GM18502 (cell line): ENCODE results near the gene BCL11B.

Experiments used
- ATAC-seq: cut with Tn5 transposase; IDR thresholded peaks from one replicate; pipeline ENCODE4 v1.9.1; 2021; ENCODE audit warnings: mild to moderate bottlenecking; ENCODE audit not compliant: unreplicated experiment, poor library complexity

Gene BCL11B

DNA sequence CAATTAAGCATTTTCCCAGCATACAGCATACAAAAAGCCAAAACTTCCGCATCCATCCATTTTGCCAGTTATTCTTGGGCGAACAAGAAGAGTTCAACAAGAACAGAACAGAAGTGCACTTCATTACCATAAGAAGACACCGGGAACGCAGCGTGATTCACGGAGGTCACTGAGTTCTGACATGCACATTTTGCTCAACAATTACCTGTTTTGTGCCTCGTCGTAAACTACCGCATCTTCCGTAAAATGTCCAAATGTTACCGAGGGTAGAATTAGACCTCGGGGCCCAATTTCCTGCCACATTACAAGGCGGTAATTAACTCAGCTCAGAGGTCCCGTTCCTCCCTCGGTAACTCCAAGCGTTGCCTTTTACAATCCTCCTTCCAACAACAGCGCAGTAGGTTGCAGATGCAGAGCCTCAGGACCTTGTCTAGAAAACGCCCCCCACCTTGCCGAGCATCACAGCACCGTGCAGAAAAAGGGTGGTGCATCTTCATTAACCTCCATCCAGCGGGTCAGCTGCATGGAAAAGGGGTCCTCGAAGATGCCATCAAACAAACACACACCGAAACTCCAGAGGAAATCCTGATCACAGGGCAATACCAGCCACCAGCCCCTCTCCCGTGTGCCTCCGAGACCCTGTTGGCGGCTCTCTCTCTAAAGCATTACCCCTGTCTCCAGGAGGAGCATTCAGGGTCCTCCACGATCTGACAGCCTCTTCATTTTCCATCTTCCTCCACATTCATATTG lies 125.2 kb downstream of the BCL11B start:
- ATAC-seq = no peak

DNA sequence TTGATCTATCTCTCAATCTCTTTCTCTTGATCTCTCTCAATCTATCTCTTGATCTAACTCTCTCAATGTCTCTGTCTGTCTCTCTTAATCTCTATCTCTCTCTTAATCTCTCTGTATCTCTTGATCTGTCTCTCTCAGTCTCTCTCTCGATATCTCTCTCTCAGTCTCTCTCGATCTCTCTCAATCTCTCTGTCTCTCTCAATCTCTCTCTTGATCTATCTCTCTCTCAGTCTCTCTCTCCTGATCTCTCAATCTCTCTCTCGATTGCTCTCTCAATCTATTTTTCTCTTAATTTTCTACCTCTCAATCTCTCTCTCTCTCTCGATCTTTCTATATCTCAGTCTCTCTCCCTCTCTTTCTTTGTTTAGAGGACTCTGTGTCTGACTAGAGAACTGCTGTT lies 126.7 kb downstream of the BCL11B start:
- ATAC-seq = no peak

DNA sequence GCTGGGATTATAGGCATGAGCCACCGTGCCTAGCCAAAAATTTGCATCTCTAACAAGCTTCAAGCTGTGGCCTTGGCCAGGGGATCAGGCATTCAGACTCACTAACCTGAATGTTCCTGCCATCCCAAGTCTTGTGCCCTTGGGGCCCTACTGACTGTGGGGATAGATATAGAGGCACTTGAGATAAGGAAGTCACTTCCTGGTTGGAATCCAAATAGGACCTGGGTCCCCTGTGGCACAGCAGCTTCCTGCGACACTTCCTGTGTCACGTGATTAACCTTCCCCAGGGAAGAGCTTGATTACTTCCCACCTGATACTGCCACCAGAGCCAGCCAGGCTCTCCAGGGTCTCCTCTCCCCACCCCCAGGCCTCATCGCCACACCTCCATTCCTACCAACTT lies 128.2 kb downstream of the BCL11B start:
- ATAC-seq = no peak

GRCh38 chr14:99143126-99143525 lies 128.9 kb downstream of the BCL11B start:
- ATAC-seq = no peak

DNA sequence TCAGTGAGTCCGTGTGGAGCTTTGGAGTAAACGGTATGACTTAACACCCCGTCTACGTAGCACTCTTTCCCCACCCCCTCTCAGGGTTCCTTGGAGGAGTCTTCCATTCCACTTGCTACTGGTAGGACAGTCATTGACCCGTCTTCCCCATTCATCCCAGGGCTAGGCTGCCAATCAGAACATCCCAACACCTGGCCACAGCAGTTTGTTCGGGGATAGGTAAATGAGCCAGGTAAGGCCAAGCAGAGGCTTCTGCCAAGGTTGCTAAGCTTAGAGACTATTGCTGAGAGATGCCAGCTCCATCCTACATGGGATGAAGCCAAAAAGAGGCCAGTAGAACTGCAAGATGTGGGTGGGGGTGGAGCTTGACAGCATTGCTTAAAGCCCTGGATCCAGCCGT lies 130.8 kb downstream of the BCL11B start:
- ATAC-seq = no peak

DNA sequence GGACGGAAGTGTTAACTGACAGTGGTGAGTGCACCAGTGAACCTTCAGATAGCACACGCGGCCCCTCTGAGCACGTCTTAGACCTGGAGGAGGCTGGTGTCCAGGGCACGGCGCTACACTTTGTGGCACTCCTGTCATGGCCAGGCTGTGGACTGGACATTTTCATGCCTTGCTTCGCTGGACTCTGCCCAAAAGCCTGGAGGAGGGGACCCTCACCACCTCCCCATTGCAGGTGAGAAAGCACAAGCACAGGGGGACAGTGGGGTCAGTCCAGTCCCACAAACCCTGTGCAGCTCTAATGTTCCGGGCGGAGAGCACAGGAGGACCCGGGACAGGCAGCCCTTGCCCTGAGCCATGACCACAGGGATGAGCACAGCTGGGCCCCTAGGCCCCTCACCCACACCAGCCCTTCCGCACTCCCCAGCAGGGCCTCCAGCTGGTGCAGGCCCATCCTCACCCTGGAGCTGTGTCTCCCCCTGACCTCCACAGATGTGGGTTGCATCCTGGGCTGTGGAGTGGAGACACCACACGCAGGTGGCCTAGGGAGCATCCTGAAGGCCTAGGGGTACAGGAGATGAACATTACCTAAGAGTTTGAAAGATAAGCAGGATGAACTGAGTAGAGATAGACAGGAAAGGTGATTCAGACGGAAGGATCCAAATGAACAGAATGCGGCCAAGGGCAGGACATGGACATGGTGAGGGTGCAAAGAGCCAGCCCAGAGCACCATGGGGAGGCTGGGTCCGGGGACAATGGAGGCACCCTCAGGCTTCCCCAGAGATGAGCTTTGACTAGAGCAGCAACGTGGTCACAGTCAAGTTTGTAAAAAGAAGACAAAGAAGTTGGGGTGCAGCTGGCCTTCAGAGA lies 132.8 kb downstream of the BCL11B start:
- no peak for ATAC-seq

DNA sequence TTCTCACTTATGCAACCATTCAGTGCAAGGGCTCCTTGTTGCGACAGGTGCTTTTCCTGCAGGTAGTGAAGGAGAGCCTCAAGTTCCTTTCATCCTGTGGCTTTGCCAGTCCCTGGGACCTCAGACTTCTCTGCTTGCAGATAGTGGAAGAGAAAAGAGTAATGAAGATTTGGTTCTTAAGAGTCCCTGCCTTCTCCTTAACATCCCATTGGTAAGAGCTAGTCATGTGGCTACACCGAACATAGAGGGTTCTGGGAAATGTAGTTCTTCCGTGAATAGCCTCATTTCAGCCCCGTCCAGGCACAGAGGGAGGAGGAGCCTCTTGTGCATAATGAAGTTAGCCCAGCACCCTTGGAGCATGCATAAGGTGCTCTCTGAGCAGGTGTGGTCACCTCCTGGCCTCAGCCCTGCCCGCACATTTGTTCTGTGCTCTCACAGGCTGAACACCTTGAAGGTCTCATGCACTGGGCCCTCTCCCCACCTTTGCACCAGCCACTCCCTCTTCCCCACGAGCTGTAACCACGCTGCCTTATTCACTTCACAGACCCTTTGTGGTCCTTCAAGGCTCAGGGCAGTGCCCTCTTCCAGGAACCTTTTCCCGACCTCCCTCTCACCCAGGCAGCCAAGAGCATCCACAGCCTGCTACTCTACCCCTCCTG lies 134.0 kb downstream of the BCL11B start:
- ATAC-seq = no peak

- ATAC-seq = no peak
These were observed 134.8 kb downstream of the BCL11B start for GRCh38 chr14:99137001-99137700.

- ATAC-seq = no peak
These were observed 135.6 kb downstream of the BCL11B start for GRCh38 chr14:99136401-99136800.

GRCh38 chr14:99136047-99136400 lies 136.0 kb downstream of the BCL11B start:
- no peak for ATAC-seq

GRCh38 chr14:99134516-99135046 lies 137.4 kb downstream of the BCL11B start:
- ATAC-seq = no peak

GRCh38 chr14:99133636-99134515 lies 138.1 kb downstream of the BCL11B start:
- no peak for ATAC-seq

DNA sequence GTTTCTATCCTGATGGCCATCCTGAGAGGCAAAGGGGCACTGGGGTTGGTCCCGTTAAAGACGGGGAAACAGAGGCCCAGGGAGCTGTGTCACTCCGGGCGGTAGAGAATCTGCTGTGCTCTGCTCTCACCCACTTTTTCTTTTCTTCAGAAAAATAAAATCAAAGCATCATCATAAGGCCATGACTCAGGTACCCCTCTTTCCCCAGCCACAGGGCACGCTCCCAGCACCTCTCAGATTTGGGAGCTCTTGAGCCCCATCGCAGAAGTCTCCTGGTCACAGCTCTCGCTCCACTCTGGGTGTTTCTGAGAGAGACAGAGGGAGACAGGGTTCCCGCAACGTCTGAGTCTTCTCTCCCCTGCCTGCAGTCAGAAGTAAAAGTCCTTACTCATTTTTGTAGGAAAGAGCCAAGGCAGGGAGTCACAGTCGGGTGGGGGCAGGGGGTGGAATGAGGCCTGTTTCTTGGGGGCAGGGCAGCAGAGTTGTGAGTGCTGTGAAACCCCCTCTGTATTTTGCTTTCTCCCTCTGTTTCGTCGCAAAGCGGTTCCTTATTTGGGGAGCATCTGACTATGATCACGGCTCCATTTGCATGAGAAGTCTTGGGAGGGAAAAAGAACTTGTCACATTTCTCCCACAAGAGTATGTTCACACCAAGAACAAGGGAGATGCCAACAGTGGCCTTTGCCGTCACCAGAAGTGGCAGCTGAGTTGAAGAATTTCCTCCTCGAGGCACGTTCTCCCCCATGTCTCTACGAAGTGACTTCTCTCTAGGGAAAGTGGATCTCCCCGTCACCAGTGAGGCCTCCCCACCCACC lies 139.0 kb downstream of the BCL11B start:
- ATAC-seq = no peak

GRCh38 chr14:99131632-99132271 lies 140.2 kb downstream of the BCL11B start:
- ATAC-seq = no peak

- ATAC-seq = no peak
These were observed 142.0 kb downstream of the BCL11B start for GRCh38 chr14:99129998-99130397.

- ATAC-seq = no peak
These were observed 142.7 kb downstream of the BCL11B start for GRCh38 chr14:99129211-99129696.

GRCh38 chr14:99128185-99128584 lies 143.8 kb downstream of the BCL11B start:
- ATAC-seq = no peak

DNA sequence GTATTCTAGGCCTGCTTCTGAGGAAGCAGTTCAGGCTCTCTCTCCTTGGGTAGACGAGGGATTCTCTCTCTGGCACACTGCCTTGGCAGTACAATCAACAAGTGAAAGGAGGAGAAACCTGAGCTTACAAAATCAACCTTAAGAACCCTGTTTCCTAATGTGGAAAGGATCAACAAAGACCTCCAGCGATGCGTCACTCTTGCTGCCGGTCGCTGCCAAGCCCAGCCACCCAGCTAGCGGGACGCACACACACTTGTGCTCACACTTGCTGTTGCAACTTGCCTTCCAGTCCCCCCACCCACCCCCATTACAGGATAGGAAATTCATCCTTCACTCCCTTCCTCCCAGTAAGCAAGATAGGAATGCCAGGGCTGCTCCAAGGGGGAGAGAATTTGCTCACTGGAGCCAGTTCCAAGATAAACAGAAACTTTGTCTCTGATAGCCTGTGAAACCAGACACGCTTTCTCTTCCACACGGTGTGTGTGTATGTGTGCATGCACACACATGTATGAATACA lies 144.3 kb downstream of the BCL11B start:
- ATAC-seq = no peak
